Measurements from ENCODE around the gene GALNS. TPM values are rescaled to one million over a fixed set of nuclear protein-coding genes. Genes with fewer than 3 reads are reported as not detected.

GALNS gene
- total and polyA plus RNA-seq, 7 donors = 4.8 to 15.4 (median 10.4) TPM

GRCh38 chr16:88868974-88869672 is 12.4 kb upstream of the GALNS start:
- intact Hi-C loops (cut with DNase I) = no loop called here
- Histone ChIP-seq H3K27me3 (ENCODE audit: insufficient read depth in 3 of 3, low read length in 2 of 3) (peaks cover 0 to 1% (median 0%) of the 10 kb centered on the region in 3 donors), H3K4me3 (no peak overlapping the region), H3K9me3 (no peaks in the 10 kb centered on the region), H3K36me3 (ENCODE audit: insufficient read depth in 1 of 2, low read depth in 1 of 2) (no peaks in the 10 kb centered on the region), H3K27ac (no peak overlapping the region), H3K4me1 (no peaks in the 10 kb centered on the region)
- ATAC-seq (no peak), DNase-seq (no peak)
- TF ChIP-seq, protein P1, sequence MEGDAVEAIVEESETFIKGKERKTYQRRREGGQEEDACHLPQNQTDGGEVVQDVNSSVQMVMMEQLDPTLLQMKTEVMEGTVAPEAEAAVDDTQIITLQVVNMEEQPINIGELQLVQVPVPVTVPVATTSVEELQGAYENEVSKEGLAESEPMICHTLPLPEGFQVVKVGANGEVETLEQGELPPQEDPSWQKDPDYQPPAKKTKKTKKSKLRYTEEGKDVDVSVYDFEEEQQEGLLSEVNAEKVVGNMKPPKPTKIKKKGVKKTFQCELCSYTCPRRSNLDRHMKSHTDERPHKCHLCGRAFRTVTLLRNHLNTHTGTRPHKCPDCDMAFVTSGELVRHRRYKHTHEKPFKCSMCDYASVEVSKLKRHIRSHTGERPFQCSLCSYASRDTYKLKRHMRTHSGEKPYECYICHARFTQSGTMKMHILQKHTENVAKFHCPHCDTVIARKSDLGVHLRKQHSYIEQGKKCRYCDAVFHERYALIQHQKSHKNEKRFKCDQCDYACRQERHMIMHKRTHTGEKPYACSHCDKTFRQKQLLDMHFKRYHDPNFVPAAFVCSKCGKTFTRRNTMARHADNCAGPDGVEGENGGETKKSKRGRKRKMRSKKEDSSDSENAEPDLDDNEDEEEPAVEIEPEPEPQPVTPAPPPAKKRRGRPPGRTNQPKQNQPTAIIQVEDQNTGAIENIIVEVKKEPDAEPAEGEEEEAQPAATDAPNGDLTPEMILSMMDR (IDR thresholded peaks at IDR 0.05) = no peak
- WGBS, 3 donors = 62 to 82% (median 76%) methylated on average over 27 of the region's 27 CpGs

DNA sequence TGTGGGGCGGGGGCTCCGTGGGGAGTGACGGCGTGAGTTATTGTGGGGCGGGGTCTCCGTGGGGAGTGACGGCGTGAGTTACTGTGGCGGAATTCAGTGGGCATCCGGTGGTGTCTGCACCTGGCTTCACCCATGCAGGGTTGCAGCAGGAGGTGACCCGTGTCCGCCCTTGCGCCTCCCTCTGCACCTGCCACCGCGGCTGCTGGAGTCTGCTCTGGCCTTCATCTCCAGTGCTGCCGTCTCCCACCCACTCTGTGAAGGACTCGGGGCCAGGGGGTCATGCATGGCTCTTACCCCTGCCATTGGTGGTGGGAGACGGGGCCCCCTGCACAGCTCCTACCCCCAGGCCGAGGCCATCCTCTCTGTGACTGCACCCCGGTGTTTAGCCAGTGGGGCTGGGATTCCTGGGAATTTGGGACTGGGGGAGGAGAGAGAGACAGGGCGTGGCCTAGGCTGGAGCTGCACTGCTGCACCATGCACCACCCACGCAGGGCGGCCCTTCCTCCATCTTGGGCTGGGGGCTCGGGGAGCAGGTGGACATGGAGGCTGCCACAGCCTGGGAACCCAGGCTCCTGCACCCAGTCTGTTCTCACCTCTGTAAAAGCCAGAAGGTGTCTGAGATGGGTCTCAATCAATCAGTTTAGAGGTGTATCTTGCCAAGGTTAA is 11.0 kb upstream of the GALNS start:
- WGBS, 3 donors = 85 to 90% (median 88%) methylated on average over 24 of the region's 24 CpGs
- Histone ChIP-seq H3K27ac (no peak overlapping the region), H3K4me1 (no peaks in the 10 kb centered on the region), H3K27me3 (ENCODE audit: insufficient read depth in 3 of 3, low read length in 2 of 3) (peaks cover 0 to 1% (median 0%) of the 10 kb centered on the region in 3 donors), H3K4me3 (no peak overlapping the region), H3K9me3 (no peaks in the 10 kb centered on the region), H3K36me3 (ENCODE audit: insufficient read depth in 1 of 2, low read depth in 1 of 2) (peaks cover 0 to 6% of the 10 kb centered on the region in 2 donors)
- DNase-seq = no peak
- ATAC-seq = no peak
- TF ChIP-seq, protein P1 (IDR thresholded peaks at IDR 0.05) = no peak
- intact Hi-C loops (cut with DNase I) = no loop called here

DNA sequence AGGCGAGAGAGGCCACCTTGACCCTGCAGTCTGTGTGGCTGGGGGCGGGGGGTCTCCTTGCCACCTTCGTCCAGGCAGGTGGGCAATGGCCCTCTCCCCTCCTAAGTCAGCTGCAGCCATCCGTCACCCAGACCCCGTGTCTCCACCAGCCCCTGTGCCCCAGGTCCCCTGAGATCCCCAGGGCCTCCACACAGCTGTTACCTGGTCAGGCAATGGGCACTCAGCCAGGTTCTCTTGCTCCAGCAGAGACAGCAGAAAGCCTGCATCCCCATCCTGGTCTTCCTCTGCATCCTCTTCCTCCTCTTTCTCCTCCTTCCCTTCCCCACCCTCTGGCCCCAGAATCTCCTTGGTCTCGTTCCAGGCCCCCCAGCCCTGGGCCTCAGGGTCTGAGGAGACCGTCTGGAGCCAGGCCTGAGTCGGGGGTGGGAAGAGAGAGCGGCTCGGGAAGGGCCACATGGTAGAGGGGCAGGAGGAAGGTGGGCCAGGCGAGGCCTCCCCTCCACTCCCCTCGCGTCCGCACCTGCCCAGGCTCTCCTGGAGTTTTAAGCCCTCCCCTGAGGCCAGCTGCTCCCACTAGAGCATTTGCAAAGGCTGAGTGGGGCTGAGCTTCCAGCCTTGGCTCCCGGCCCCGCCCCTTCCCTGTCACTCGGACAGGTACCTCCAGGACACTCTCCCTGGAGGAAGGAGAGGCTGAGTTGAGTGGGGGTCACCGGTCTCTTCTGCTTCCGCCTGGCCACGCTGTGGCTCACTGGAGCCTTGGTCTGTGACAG is 9.6 kb upstream of the GALNS start, which contains the start of gene PABPN1L:
Gene PABPN1L, minus strand, starts transcription at position 510 of the 770 bp plus-strand sequence. Its CDS starts 54 bp downstream, at position 456.
- 80 to 84% (median 82%) methylated on average over 17 to 20 of the region's 20 CpGs for WGBS, 3 donors
- no peak for ATAC-seq
- no peak for DNase-seq
- no peaks in the 10 kb centered on the region for H3K27me3 ChIP-seq (ENCODE audit: insufficient read depth in 3 of 3, low read length in 2 of 3)
- intact Hi-C loops (cut with DNase I) = no loop called here
- H3K27ac ChIP-seq = no peak within 1 kb of the TSS
- TF ChIP-seq, protein P1 (IDR thresholded peaks at IDR 0.05) = no peak
- H3K4me1 ChIP-seq = no peaks in the 10 kb centered on the region
- no peaks in the 10 kb centered on the region for H3K9me3 ChIP-seq
- no peak within 1 kb of the TSS for H3K4me3 ChIP-seq
- peaks cover 0 to 19% of the 10 kb centered on the region in 2 donors for H3K36me3 ChIP-seq (ENCODE audit: insufficient read depth in 1 of 2, low read depth in 1 of 2)

GRCh38 chr16:88865742-88866141 is 9.0 kb upstream of the GALNS start:
- H3K4me1 ChIP-seq = no peaks in the 10 kb centered on the region
- no peaks in the 10 kb centered on the region for H3K27me3 ChIP-seq (ENCODE audit: insufficient read depth in 3 of 3, low read length in 2 of 3)
- intact Hi-C loops (cut with DNase I) = no loop called here
- DNase-seq (no peak), ATAC-seq (no peak)
- no peak overlapping the region for H3K27ac ChIP-seq
- peaks cover 0 to 25% of the 10 kb centered on the region in 2 donors for H3K36me3 ChIP-seq (ENCODE audit: insufficient read depth in 1 of 2, low read depth in 1 of 2)
- TF ChIP-seq, protein P1 (IDR thresholded peaks at IDR 0.05) = no peak
- no peak overlapping the region for H3K4me3 ChIP-seq
- WGBS, 3 donors = 84 to 88% (median 87%) methylated on average over 13 to 15 of the region's 15 CpGs
- H3K9me3 ChIP-seq = no peaks in the 10 kb centered on the region
